Effector memory CD4-positive, alpha-beta T cell (primary cell): Measurements from ENCODE around the gene FOXJ3.

Source experiments
- DNase-seq, 3 donors: peaks; one replicate each; pipeline ENCODE4 v3.0.0-alpha.2; 2020
- H3K27ac ChIP-seq: 2 replicates; pipeline ENCODE4 v1.7.0; 2013; ENCODE audit warnings: mild to moderate bottlenecking, low read length, moderate library complexity; ENCODE audit not compliant: insufficient read depth, poor library complexity, severe bottlenecking
- H3K27me3 ChIP-seq: replicated peaks from 2 replicates; pipeline ENCODE4 v1.7.0; 2013; ENCODE audit warnings: mild to moderate bottlenecking, low read length; ENCODE audit not compliant: insufficient read depth, control insufficient read depth, poor library complexity, severe bottlenecking
- H3K36me3 ChIP-seq: 2 replicates; pipeline ENCODE4 v1.7.0; 2013; ENCODE audit warnings: mild to moderate bottlenecking, low read length, moderate library complexity; ENCODE audit not compliant: control insufficient read depth, insufficient read depth
- H3K4me1 ChIP-seq: 2 replicates; pipeline ENCODE4 v1.7.0; 2013; ENCODE audit warnings: low read length, mild to moderate bottlenecking; ENCODE audit not compliant: control insufficient read depth, insufficient read depth, poor library complexity, severe bottlenecking
- H3K4me3 ChIP-seq: 2 replicates; pipeline ENCODE4 v1.7.0; 2013; ENCODE audit warnings: low read length, low read depth, mild to moderate bottlenecking; ENCODE audit not compliant: insufficient read depth, poor library complexity, severe bottlenecking
- H3K9me3 ChIP-seq: 2 replicates; pipeline ENCODE4 v1.7.0; 2013; ENCODE audit warnings: mild to moderate bottlenecking, low read length, moderate library complexity; ENCODE audit not compliant: control insufficient read depth
- total RNA-seq, 3 donors: gene quantifications; one replicate each; lab custom pipeline; 2026; lab: John Stamatoyannopoulos, UW

The FOXJ3 gene
- 93.9 to 125 (median 117) reads per million in 3 donors for total RNA-seq

GRCh38 chr1:42335050-42335808 lies at the start of gene FOXJ3:
FOXJ3 (minus strand) TSS chr1:42335235; CDS start chr1:42311093, 24,142 bp downstream.
- Histone ChIP-seq H3K27ac (peak within 1 kb of the TSS; percentile 93), H3K36me3 (no peaks in the 10 kb centered on the region), H3K27me3 (no peaks in the 10 kb centered on the region), H3K9me3 (no peaks in the 10 kb centered on the region), H3K4me3 (peak within 1 kb of the TSS; percentile 94), H3K4me1 (peaks cover 12% of the 10 kb centered on the region)
- peak; percentile 81 to 84 (median 84) for DNase-seq

GRCh38 chr1:42381280-42381673 lies 46.2 kb upstream of the FOXJ3 start:
- H3K4me3 ChIP-seq = peak overlapping the region; percentile 44
- H3K36me3 ChIP-seq = no peaks in the 10 kb centered on the region
- DNase-seq = no peak
- H3K27ac ChIP-seq = no peak overlapping the region
- no peaks in the 10 kb centered on the region for H3K9me3 ChIP-seq
- peaks cover 12% of the 10 kb centered on the region for H3K4me1 ChIP-seq
- H3K27me3 ChIP-seq = peaks cover 5% of the 10 kb centered on the region

GRCh38 chr1:42380586-42381279 lies 45.7 kb upstream of the FOXJ3 start, which contains the start of gene RIMKLA:
RIMKLA (plus strand) TSS chr1:42380792; CDS start chr1:42380935, 143 bp downstream.
- H3K27ac ChIP-seq = no peak within 1 kb of the TSS
- peaks cover 12% of the 10 kb centered on the region for H3K4me1 ChIP-seq
- H3K9me3 ChIP-seq = no peaks in the 10 kb centered on the region
- peak in 1 of 3 donors; percentile 9 for DNase-seq
- H3K36me3 ChIP-seq = no peaks in the 10 kb centered on the region
- H3K4me3 ChIP-seq = peak within 1 kb of the TSS; percentile 50
- peaks cover 5% of the 10 kb centered on the region for H3K27me3 ChIP-seq

- Histone ChIP-seq H3K27ac (no peak overlapping the region), H3K36me3 (no peaks in the 10 kb centered on the region), H3K4me3 (peak overlapping the region; percentile 50), H3K27me3 (peaks cover 5% of the 10 kb centered on the region), H3K4me1 (peaks cover 12% of the 10 kb centered on the region), H3K9me3 (no peaks in the 10 kb centered on the region)
- no peak for DNase-seq
Measured at GRCh38 chr1:42379794-42380585, 45.0 kb upstream of the FOXJ3 start.

- Histone ChIP-seq H3K4me1 (no peaks in the 10 kb centered on the region), H3K27me3 (no peaks in the 10 kb centered on the region), H3K36me3 (no peaks in the 10 kb centered on the region), H3K4me3 (no peak overlapping the region), H3K9me3 (no peaks in the 10 kb centered on the region), H3K27ac (no peak overlapping the region)
- DNase-seq = no peak
Measured at GRCh38 chr1:42372796-42373195, 37.8 kb upstream of the FOXJ3 start.

- H3K27ac ChIP-seq = no peak overlapping the region
- no peaks in the 10 kb centered on the region for H3K27me3 ChIP-seq
- no peaks in the 10 kb centered on the region for H3K9me3 ChIP-seq
- no peak overlapping the region for H3K4me3 ChIP-seq
- no peaks in the 10 kb centered on the region for H3K4me1 ChIP-seq
- DNase-seq = no peak
- H3K36me3 ChIP-seq = no peaks in the 10 kb centered on the region
Measured at GRCh38 chr1:42370876-42371549, 36.0 kb upstream of the FOXJ3 start.

- Histone ChIP-seq H3K9me3 (no peaks in the 10 kb centered on the region), H3K27ac (no peak overlapping the region), H3K4me1 (no peaks in the 10 kb centered on the region), H3K4me3 (no peak overlapping the region), H3K27me3 (no peaks in the 10 kb centered on the region), H3K36me3 (no peaks in the 10 kb centered on the region)
- no peak for DNase-seq
Measured at GRCh38 chr1:42369471-42369870, 34.4 kb upstream of the FOXJ3 start.

GRCh38 chr1:42368096-42368795 lies 33.2 kb upstream of the FOXJ3 start:
- Histone ChIP-seq H3K27me3 (no peaks in the 10 kb centered on the region), H3K4me3 (no peak overlapping the region), H3K36me3 (no peaks in the 10 kb centered on the region), H3K4me1 (no peaks in the 10 kb centered on the region), H3K9me3 (no peaks in the 10 kb centered on the region), H3K27ac (no peak overlapping the region)
- no peak for DNase-seq

- Histone ChIP-seq H3K4me3 (no peak overlapping the region), H3K27ac (no peak overlapping the region)
- DNase-seq = no peak
Measured at GRCh38 chr1:42365118-42365517, 30.1 kb upstream of the FOXJ3 start.

More at GRCh38 chr1:42365118-42365517, 30.1 kb upstream of the FOXJ3 start:
- Histone ChIP-seq H3K27me3 (no peaks in the 10 kb centered on the region), H3K36me3 (no peaks in the 10 kb centered on the region), H3K4me1 (no peaks in the 10 kb centered on the region), H3K9me3 (no peaks in the 10 kb centered on the region)
